Measurements from ENCODE around the gene SSTR3.
A peak's percentile ranks its signal among the peaks of the same experiment; 100 is the strongest.

The SSTR3 gene

DNA sequence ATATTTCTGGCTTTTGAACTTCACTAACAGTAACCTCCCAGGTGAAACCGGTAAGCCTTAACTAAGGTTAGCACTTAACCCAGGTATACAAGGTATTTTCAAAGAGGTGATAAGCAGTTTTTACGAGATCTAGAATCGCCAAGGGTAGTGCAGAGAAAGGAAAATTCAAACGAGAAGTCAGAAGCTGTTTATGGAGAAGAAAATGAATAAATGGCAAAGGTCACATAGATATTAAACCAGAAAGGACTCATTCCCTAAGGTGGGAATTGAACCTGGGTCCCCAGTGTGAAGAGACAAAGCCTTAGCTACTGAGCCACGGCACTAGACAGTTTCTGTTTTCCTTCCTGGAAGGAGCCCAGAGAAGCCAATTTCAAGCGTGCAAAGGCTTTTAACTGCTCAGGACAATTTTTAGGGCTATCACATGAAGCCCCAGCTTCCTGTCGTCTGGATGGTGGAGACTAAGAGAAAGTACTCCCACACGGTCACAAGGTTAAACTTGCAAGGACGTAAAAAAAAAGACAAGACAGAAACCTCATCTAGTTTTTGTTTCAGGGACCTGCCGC is 18.6 kb downstream of the SSTR3 start:
- H3K9me3 ChIP-seq (ENCODE audit: control extremely low read depth in 1 of 5, control insufficient read depth in 4 of 5, insufficient read depth in 2 of 5, low read depth in 1 of 5, low read length in 4 of 5) = peaks cover 0 to 4% (median 0%) of the 10 kb centered on the region in 5 experiments
- ChIA-PET CTCF (interaction anchor here (1.0 to 5.7 kb wide), 2 partner anchors 15 to 27 kb away, joined by 3 to 25 read pairs; no protein-coding TSS in a partner anchor), POLR2A (interaction anchor here (0.7 kb wide), 1 partner anchor 48 kb away, joined by 3 read pairs; no protein-coding TSS in a partner anchor)
- H3K27me3 ChIP-seq (replicated peaks in 2 of 5; ENCODE audit: control insufficient read depth in 4 of 5, insufficient read depth in 5 of 5, low read length in 4 of 5) = no peaks in the 10 kb centered on the region
- peaks cover 3 to 34% (median 13%) of the 10 kb centered on the region in 4 experiments for H3K4me1 ChIP-seq (ENCODE audit: control extremely low read depth in 1 of 4, control insufficient read depth in 4 of 4, insufficient read depth in 4 of 4, low read length in 3 of 4)
- DNase-seq = peak in 2 of 3 donors; percentile 59 to 67
- 50% methylated on average over 9 of the region's 10 CpGs for WGBS (ENCODE audit: insufficient coverage)
- H3K36me3 ChIP-seq (ENCODE audit: control insufficient read depth in 4 of 4, insufficient read depth in 4 of 4, low read length in 3 of 4) = no peaks in the 10 kb centered on the region
- H3K27ac ChIP-seq (ENCODE audit: insufficient read depth in 1 of 2, low read depth in 1 of 2, low read length in 2 of 2, poor library complexity in 1 of 2, severe bottlenecking in 2 of 2) = no peak overlapping the region
- H3K4me3 ChIP-seq (ENCODE audit: control insufficient read depth in 1 of 7, extremely low read depth in 1 of 7, insufficient read depth in 4 of 7, low read depth in 2 of 7, low read length in 6 of 7) = no peak overlapping the region

DNA sequence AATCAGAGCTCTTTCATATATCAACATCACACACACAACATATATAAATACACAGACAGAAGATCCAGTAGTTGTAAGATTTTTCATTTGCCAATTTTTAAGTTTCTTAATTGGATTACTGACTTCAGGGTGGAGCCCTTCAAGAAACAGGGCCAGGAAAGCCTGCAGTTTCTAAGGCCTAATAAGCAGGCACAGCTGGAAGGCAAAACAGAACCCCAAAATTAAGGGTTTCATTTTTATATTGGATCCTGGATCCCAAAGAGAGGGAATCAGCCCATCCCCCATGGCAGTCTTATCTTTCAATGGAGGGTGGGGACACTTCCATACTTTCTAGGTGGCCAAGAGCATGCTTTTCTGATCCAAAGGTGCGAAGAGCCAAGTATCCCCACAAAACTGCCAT is 19.5 kb downstream of the SSTR3 start:
- no CpG with 5 or more reads among the region's 1 CpG for WGBS (ENCODE audit: insufficient coverage)
- ChIA-PET POLR2A (no interaction called here), CTCF (interaction anchor here (1.0 to 5.7 kb wide), 3 partner anchors 9 to 26 kb away, joined by 3 to 25 read pairs (median 3); no protein-coding TSS in a partner anchor)
- no peaks in the 10 kb centered on the region for H3K36me3 ChIP-seq (ENCODE audit: control insufficient read depth in 4 of 4, insufficient read depth in 4 of 4, low read length in 3 of 4)
- H3K4me1 ChIP-seq (ENCODE audit: control extremely low read depth in 1 of 4, control insufficient read depth in 4 of 4, insufficient read depth in 4 of 4, low read length in 3 of 4) = peaks cover 0 to 36% (median 15%) of the 10 kb centered on the region in 4 experiments
- no peaks in the 10 kb centered on the region for H3K27me3 ChIP-seq (replicated peaks in 2 of 5; ENCODE audit: control insufficient read depth in 4 of 5, insufficient read depth in 5 of 5, low read length in 4 of 5)
- DNase-seq = no peak
- no peak overlapping the region for H3K4me3 ChIP-seq (ENCODE audit: control insufficient read depth in 1 of 7, extremely low read depth in 1 of 7, insufficient read depth in 4 of 7, low read depth in 2 of 7, low read length in 6 of 7)
- peaks cover 0 to 4% (median 0%) of the 10 kb centered on the region in 5 experiments for H3K9me3 ChIP-seq (ENCODE audit: control extremely low read depth in 1 of 5, control insufficient read depth in 4 of 5, insufficient read depth in 2 of 5, low read depth in 1 of 5, low read length in 4 of 5)
- H3K27ac ChIP-seq (ENCODE audit: insufficient read depth in 1 of 2, low read depth in 1 of 2, low read length in 2 of 2, poor library complexity in 1 of 2, severe bottlenecking in 2 of 2) = no peak overlapping the region

DNA sequence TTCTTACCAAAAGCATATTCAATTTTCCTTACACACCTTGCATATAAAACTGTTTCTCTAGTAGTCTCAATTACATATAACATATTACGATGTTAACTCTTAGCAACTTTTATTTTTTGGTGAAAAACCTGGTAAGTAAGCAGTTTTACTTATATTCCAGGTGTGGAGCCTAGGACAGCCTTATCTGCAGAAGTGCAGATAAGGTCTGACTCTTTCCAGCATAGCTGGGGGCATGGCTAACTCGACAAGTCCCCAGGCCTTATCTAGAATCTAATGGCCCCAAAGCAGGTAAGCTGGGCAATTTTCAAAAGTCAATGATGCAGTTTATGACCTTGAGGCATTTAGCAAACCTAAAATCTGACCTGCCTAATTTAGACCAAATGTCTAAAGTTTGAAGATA is 20.1 kb downstream of the SSTR3 start:
- CTCF ChIA-PET = interaction anchor here (1.1 to 5.7 kb wide), 2 partner anchors 9 to 26 kb away, joined by 3 to 25 read pairs; no protein-coding TSS in a partner anchor
- POLR2A ChIA-PET = no interaction called here
- Histone ChIP-seq H3K27me3 (replicated peaks in 2 of 5; ENCODE audit: control insufficient read depth in 4 of 5, insufficient read depth in 5 of 5, low read length in 4 of 5) (no peaks in the 10 kb centered on the region), H3K9me3 (ENCODE audit: control extremely low read depth in 1 of 5, control insufficient read depth in 4 of 5, insufficient read depth in 2 of 5, low read depth in 1 of 5, low read length in 4 of 5) (peaks cover 0 to 4% (median 0%) of the 10 kb centered on the region in 5 experiments), H3K36me3 (ENCODE audit: control insufficient read depth in 4 of 4, insufficient read depth in 4 of 4, low read length in 3 of 4) (no peaks in the 10 kb centered on the region), H3K4me1 (ENCODE audit: control extremely low read depth in 1 of 4, control insufficient read depth in 4 of 4, insufficient read depth in 4 of 4, low read length in 3 of 4) (peaks cover 0 to 36% (median 18%) of the 10 kb centered on the region in 4 experiments), H3K4me3 (ENCODE audit: control insufficient read depth in 1 of 7, extremely low read depth in 1 of 7, insufficient read depth in 4 of 7, low read depth in 2 of 7, low read length in 6 of 7) (no peak overlapping the region), H3K27ac (ENCODE audit: insufficient read depth in 1 of 2, low read depth in 1 of 2, low read length in 2 of 2, poor library complexity in 1 of 2, severe bottlenecking in 2 of 2) (no peak overlapping the region)
- WGBS (ENCODE audit: insufficient coverage) = 100% methylated on average over 2 of the region's 2 CpGs
- DNase-seq = no peak

DNA sequence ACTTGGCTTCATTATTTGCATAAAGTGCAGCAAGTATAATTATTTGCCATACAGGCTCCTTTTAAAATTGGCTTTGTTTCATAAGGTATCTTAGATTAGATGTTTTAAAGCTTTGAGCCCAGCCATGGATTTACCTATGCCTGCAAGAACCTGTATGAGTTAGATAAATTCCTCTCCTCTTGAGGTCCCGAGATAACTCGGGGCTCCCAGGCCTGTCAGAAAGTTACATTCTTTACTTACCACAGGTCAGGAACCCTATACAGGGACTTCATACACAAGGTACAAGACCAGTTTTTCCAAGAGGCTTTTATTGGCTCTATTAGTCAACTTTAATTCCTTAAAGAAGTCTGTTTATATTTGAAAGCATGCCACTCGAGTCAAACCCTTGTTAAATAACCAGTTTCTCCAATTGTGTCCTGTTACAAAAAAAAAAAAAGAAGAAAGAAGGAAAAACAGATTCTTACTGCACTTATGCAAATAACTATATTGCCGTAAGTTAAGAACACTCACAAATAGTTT is 22.0 kb downstream of the SSTR3 start:
- ChIA-PET CTCF (interaction anchor here (0.7 to 5.7 kb wide), 4 partner anchors 14 to 91 kb away, joined by 3 to 25 read pairs (median 4); no protein-coding TSS in a partner anchor), POLR2A (no interaction called here)
- Histone ChIP-seq H3K27ac (ENCODE audit: insufficient read depth in 1 of 2, low read depth in 1 of 2, low read length in 2 of 2, poor library complexity in 1 of 2, severe bottlenecking in 2 of 2) (no peak overlapping the region), H3K36me3 (ENCODE audit: control insufficient read depth in 4 of 4, insufficient read depth in 4 of 4, low read length in 3 of 4) (no peaks in the 10 kb centered on the region), H3K27me3 (replicated peaks in 2 of 5; ENCODE audit: control insufficient read depth in 4 of 5, insufficient read depth in 5 of 5, low read length in 4 of 5) (no peaks in the 10 kb centered on the region), H3K4me3 (ENCODE audit: control insufficient read depth in 1 of 7, extremely low read depth in 1 of 7, insufficient read depth in 4 of 7, low read depth in 2 of 7, low read length in 6 of 7) (no peak overlapping the region), H3K4me1 (ENCODE audit: control extremely low read depth in 1 of 4, control insufficient read depth in 4 of 4, insufficient read depth in 4 of 4, low read length in 3 of 4) (peaks cover 0 to 49% (median 29%) of the 10 kb centered on the region in 4 experiments), H3K9me3 (ENCODE audit: control extremely low read depth in 1 of 5, control insufficient read depth in 4 of 5, insufficient read depth in 2 of 5, low read depth in 1 of 5, low read length in 4 of 5) (peaks cover 0 to 4% (median 0%) of the 10 kb centered on the region in 5 experiments)
- no peak for DNase-seq
- WGBS (ENCODE audit: insufficient coverage) = no CpG with 5 or more reads among the region's 4 CpGs

DNA sequence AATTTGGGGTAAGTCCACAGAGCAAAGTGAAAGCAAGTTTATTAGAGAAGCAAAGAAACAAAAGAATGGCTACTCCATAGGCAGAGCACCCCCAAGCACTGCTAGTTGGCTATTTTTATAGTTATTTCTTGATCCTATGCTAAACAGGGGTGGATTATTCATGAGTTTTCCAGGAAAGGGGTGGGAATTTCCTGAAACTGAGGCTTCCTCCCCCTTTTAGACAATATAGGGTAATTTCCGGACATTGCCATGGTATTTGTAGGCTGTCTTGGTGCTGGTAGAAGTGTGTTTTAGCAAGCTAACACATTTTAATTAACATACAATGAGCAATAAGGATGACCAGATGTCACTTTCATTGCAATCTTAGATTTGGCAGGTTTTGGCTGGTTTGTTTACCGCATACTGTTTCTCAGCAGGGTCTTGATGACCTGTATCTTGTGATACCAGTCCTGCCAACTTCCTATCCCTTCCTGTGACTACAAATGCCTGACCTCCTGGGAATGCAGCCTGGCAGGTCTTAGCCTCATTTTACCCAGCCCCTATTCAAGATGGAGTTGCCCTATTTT is 23.3 kb downstream of the SSTR3 start:
- ChIA-PET CTCF (interaction anchor here (1.0 to 2.1 kb wide), 3 partner anchors 8 to 14 kb away, joined by 3 to 8 read pairs (median 7); no protein-coding TSS in a partner anchor), POLR2A (no interaction called here)
- Histone ChIP-seq H3K27me3 (replicated peaks in 2 of 5; ENCODE audit: control insufficient read depth in 4 of 5, insufficient read depth in 5 of 5, low read length in 4 of 5) (no peaks in the 10 kb centered on the region), H3K27ac (ENCODE audit: insufficient read depth in 1 of 2, low read depth in 1 of 2, low read length in 2 of 2, poor library complexity in 1 of 2, severe bottlenecking in 2 of 2) (no peak overlapping the region), H3K36me3 (ENCODE audit: control insufficient read depth in 4 of 4, insufficient read depth in 4 of 4, low read length in 3 of 4) (no peaks in the 10 kb centered on the region), H3K4me1 (ENCODE audit: control extremely low read depth in 1 of 4, control insufficient read depth in 4 of 4, insufficient read depth in 4 of 4, low read length in 3 of 4) (peaks cover 0 to 47% (median 30%) of the 10 kb centered on the region in 4 experiments), H3K9me3 (ENCODE audit: control extremely low read depth in 1 of 5, control insufficient read depth in 4 of 5, insufficient read depth in 2 of 5, low read depth in 1 of 5, low read length in 4 of 5) (peaks cover 0 to 4% (median 0%) of the 10 kb centered on the region in 5 experiments), H3K4me3 (ENCODE audit: control insufficient read depth in 1 of 7, extremely low read depth in 1 of 7, insufficient read depth in 4 of 7, low read depth in 2 of 7, low read length in 6 of 7) (no peak overlapping the region)
- DNase-seq = peak in 1 of 3 donors; percentile 7
- WGBS (ENCODE audit: insufficient coverage) = 100% methylated on average over 1 of the region's 2 CpGs

DNA sequence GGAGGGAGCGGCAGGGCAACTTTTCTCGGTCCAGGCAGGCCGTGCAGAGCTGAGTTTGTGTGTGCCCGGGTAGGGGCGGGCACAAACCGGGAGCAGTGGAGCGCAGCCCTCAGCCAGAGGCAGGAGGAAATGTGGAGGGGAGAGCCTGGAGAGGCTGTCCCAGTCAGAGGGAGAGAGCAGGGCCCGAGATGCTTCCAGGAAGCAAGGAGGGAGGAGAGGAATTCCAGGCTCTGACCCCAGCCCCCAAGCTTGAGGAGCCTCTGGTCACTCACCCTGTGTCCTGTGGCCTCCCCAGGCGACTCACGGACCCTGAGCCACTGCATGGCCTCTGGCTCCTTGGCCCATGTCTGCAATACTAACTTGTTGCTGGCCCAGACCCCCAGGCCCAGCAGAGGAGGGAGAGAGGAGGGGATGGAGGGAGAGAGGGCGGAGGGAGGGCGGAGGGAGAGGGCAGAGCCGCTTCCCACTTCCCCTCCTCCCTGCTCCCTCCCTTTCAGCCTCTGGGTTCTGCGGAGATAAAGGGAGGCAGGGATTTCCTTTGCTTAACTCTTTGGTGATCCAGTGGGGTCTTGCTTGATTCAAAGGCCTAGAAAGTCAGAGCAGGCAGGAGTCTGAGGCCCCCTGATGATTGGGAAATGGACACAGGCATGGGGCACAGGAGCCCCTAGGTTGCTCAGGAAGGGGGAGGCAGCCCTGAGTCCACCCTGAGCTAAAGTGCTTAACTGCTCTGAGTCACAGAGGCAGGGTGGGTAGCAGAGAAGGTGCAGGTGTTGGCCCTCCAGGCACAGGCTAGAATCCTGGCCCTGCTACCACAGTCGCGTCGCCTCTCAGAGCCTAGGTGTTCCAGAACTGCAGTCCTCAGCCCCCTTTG is 24.2 kb downstream of the SSTR3 start, which contains the start of gene C1QTNF6:
TSS of gene C1QTNF6 (minus strand) at position 357 of the 871 bp plus-strand sequence. CDS start at position 323, 34 bp downstream.
- H3K4me3 ChIP-seq (ENCODE audit: control insufficient read depth in 1 of 7, extremely low read depth in 1 of 7, insufficient read depth in 4 of 7, low read depth in 2 of 7, low read length in 6 of 7) = peak within 1 kb of the TSS in 2 of 7 experiments; percentile 9 to 10
- ChIA-PET CTCF (interaction anchor here (1.6 to 2.1 kb wide), 3 partner anchors 9 to 12 kb away, joined by 4 to 8 read pairs (median 7); no protein-coding TSS in a partner anchor), POLR2A (no interaction called here)
- H3K36me3 ChIP-seq (ENCODE audit: control insufficient read depth in 4 of 4, insufficient read depth in 4 of 4, low read length in 3 of 4) = no peaks in the 10 kb centered on the region
- no peak within 1 kb of the TSS for H3K27ac ChIP-seq (ENCODE audit: insufficient read depth in 1 of 2, low read depth in 1 of 2, low read length in 2 of 2, poor library complexity in 1 of 2, severe bottlenecking in 2 of 2)
- 82% methylated on average over 13 of the region's 17 CpGs for WGBS (ENCODE audit: insufficient coverage)
- H3K9me3 ChIP-seq (ENCODE audit: control extremely low read depth in 1 of 5, control insufficient read depth in 4 of 5, insufficient read depth in 2 of 5, low read depth in 1 of 5, low read length in 4 of 5) = peaks cover 0 to 4% (median 0%) of the 10 kb centered on the region in 5 experiments
- peaks cover 0 to 47% (median 31%) of the 10 kb centered on the region in 4 experiments for H3K4me1 ChIP-seq (ENCODE audit: control extremely low read depth in 1 of 4, control insufficient read depth in 4 of 4, insufficient read depth in 4 of 4, low read length in 3 of 4)
- no peaks in the 10 kb centered on the region for H3K27me3 ChIP-seq (replicated peaks in 2 of 5; ENCODE audit: control insufficient read depth in 4 of 5, insufficient read depth in 5 of 5, low read length in 4 of 5)
- DNase-seq = no peak

All from common myeloid progenitor, CD34-positive (primary cell).